Posterior vena cava (tissue), 2 donors: Measurements from ENCODE around the gene PRPH2. TPM values are rescaled to one million over a fixed set of nuclear protein-coding genes. Genes with fewer than 3 reads are reported as not detected.
"Not testable (repeated sequence)": the region's sequence is repeated elsewhere in the genome, so short reads cannot be mapped to it uniquely, and the experiment has no call there.

Experiments used
- DNase-seq: peaks from one replicate; pipeline ENCODE4 v3.0.0-alpha.2; 2020; ENCODE audit warnings: low spot score
- intact Hi-C, 2 donors: fragments of 100-400 bp; cut with DNase I; formaldehyde crosslinking; loops; one replicate each; pipeline versions ENCODE4 v1.14.1 to v1.14.2; 2022 to 2023
- total RNA-seq, 2 donors: library from RNA; stranded (reverse); fragmentation: NEBNext Ultra II Directional; extraction: Animal tissue kit (Norgen Biotek cat#: 25700); gene quantifications; one replicate each; pipeline ENCODE4 v1.2.1, GENCODE V29; 2021
- donor health status: DM: yes; HTN: yes; CAD: no.
- donor health status: DM: yes; HTN: yes; CAD: no.

PRPH2 gene
- total RNA-seq, 2 donors from 2014 or later: 1.00 to 2.2 TPM

DNA sequence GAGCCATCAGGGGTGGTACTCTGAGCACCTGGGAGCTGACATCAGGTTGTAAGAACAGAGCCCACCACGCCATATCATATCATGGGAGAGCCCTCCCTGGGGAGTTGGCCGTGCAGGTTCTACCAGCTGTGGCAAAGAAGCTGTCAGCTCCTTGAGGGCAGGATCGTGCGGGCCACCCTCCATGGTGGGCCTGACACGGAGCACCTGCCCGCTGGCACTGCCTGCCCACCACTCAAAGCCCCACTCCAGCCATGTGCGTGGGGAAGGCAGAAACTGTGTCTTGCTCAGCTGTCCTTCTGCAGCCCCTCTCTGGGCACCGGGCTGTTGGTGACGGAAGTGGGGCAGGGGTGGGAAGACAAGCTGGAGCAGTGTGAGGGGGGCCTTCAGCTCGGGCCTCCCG, 14.3 kb downstream of the PRPH2 start:
- DNase-seq: no peak
- intact Hi-C loops: no loop called here

- intact Hi-C loops: no loop called here
Observed at GRCh38 chr6:42707595-42707994, 14.8 kb downstream of the PRPH2 start.

DNA sequence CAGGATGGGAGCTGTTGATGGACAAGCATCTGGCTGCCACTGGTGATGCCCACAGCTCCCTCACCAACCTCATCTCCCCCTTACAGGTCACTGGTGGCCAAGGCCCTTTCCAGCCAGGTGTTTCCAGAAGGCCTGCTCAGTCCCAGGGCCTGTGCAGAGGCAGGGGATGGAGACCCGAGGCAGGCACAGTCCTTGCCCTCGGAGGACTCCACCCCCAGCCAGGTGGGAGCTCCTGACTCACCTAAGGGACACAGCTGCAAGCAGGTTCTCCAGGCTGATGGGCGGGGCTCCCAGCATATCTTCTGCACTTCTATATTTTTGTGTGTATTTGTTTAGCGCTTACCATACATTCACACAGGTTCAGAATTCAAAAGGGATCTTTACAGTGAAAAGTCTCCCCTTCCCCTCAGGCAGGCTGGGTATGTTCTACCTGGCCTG, 17.4 kb downstream of the PRPH2 start:
- DNase-seq: no peak
- intact Hi-C loops: no loop called here

More at GRCh38 chr6:42707595-42707994, 14.8 kb downstream of the PRPH2 start:
- DNase-seq: no peak

- no peak for DNase-seq
- intact Hi-C loops: no loop called here
Observed at GRCh38 chr6:42704251-42704936, 18.0 kb downstream of the PRPH2 start.

DNA sequence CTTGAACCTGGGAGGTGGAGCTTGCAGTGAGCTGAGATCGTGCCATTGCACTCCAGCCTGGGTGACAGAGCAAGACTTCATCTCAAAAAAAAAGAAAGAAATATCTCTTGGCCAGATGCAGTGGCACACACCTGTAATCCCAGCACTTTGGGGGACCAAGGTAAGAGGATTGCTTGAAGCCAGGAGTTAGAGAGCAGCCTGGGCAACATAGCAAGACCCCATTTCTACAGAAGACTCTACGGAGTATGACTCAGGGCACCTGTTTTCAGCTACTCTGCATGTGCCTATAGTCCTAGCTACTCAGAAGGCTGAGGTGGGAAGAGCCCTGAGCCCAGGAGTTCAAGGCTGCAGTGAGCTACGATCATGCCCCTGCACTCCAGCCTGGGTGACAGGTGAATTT, 19.6 kb downstream of the PRPH2 start:
- DNase-seq, intact Hi-C loops: not testable (repeated sequence)

GRCh38 chr6:42702200-42702599, 20.2 kb downstream of the PRPH2 start:
- no peak for DNase-seq
- intact Hi-C loops: no loop called here

- intact Hi-C loops: no loop called here
- DNase-seq: no peak
Observed at GRCh38 chr6:42698217-42698616, 24.2 kb downstream of the PRPH2 start.

GRCh38 chr6:42697268-42697655, 25.1 kb downstream of the PRPH2 start:
- DNase-seq: no peak
- intact Hi-C loops: no loop called here

GRCh38 chr6:42696526-42697267, 25.7 kb downstream of the PRPH2 start:
- DNase-seq: no peak
- intact Hi-C loops: no loop called here

DNA sequence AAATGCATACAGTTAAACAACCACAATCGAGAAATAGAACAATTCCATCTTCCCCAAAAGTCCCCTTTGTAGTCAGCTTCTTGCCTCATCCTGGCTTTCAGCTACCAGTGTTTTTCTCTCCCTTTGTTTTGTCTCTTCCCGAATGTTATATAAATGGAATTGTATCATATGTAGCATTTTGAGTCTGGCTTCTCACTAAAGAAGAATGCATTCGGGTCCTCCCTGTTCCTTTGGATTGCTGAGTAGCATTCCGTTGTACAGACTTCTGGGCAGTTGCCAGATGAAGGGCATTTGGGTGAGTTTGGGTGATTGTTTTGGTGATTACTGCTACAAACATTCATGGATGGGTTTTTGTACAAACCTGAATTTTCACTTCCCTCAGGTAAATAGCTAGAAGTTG, 27.8 kb downstream of the PRPH2 start:
- intact Hi-C loops: no loop called here
- DNase-seq: no peak

DNA sequence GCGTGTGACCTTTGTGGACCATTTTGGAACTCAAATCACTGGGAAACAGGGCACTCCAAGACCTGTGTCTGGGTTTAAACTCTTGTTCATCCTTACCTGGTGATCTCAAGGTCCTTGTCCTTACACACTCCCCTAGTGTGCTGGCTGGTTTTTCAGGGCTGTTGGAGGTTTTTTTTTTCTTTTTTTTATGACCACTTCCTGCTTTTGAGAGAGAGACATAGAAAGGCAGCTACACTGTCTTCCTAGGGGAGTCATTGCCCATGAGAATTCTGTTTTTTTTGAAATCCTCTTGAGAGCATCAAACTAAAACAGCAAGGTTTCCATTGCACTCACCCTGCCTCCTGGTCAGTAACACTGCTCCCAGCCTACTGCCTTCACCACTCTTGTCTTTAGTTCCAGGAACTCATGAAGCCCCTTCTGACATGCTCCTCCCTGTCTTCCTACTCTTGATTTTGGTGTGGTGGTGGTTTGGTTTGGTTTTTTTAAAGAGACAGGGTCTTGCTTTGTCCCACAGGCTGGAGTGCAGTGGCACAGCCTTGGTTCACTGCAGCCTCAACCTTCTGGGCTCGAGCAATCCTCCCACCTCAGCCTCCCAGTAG, 28.6 kb downstream of the PRPH2 start:
- intact Hi-C loops: no loop called here
- no peak for DNase-seq

DNA sequence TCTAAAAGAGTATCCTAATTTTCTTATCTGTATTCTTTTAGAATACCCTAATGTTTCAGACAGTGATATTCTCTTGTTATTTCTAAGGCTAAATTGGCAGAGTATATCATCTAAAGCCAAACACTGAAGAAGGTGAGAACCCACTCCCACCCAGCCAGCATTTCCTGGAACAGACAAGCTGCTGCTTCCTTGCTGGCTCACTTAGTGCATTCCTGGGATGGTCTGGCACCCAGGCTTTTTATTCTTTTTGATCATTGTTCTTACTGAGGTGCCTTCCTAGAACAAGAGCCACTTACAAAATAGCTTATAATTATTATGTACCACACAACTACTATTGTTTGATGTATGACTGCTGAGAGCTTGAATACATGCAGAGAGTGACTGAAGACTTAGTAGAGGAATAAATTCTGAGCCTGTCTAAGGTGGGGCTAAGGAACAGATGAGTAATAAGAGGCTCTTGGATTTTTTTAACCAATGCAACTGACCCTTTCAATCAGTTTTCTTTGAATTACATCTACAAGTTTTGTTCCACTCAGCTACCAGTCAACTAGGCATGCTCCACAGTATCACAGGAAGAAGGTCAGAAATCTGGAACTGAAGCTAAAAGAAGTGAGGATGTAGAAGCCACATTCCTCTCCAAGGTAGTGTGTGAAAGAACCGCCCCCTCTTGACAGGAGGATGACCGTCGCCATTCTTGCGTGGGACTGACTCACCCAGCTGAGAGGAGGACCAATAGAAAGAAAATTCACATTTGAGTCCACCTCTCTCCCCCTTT, 30.1 kb downstream of the PRPH2 start:
- no peak for DNase-seq
- intact Hi-C loops: no loop called here

GRCh38 chr6:42690872-42691271, 31.5 kb downstream of the PRPH2 start:
- DNase-seq: no peak
- intact Hi-C loops: no loop called here

DNA sequence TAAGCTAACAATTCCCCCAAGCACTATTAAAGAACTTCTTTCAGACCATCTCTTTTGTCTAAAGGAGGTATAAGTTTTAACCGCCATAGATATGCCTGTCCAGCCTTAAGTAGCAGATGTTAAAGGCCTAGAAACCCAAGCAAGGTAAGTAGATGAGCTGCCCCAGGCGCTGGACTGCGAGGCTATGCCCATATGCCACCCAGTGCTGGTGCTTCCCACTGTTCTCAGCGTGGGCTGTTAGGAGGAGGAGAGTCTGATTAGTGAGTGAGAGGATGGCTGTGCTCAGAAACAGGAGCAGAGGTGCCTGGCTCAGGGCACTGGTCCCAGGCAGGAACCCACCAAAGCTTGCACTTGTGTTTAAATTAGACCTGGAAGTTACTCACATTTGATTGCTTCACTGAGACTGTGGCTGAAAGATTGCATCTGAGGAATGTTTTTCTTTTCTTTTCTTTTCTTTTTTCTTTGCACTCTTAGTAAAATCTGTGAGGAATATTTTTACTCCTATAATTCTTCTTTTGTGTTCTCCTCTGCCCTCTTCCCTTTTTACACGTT, 32.2 kb downstream of the PRPH2 start:
- intact Hi-C loops: no loop called here

DNA sequence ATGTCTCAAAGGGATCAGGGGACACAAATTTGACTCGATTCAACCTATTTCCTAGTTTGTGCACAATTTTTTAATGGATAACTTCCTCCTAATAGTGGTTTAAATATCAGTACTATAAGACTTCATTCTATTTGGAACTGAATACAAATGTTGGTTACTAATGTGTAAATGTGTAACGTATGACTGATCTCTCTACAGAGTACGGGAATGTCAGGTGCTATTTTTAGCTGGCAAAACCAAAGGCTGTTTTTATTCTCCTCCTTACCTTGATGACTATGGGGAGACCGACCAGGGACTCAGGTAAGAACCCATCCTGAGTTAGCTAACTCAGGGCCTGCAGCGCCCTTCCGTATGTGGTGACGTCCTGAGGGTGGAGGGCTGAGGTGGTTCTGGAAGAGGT, 33.0 kb downstream of the PRPH2 start:
- intact Hi-C loops: no loop called here
- no peak for DNase-seq

More for the DNA sequence above, 32.2 kb downstream of the PRPH2 start:
- DNase-seq: no peak

GRCh38 chr6:42688281-42688680, 34.1 kb downstream of the PRPH2 start:
- no peak for DNase-seq
- intact Hi-C loops: no loop called here

- no peak for DNase-seq
- intact Hi-C loops: no loop called here
Observed at GRCh38 chr6:42679358-42679757, 43.0 kb downstream of the PRPH2 start.

GRCh38 chr6:42674780-42675179, 47.6 kb downstream of the PRPH2 start:
- no peak for DNase-seq
- intact Hi-C loops: no loop called here

DNA sequence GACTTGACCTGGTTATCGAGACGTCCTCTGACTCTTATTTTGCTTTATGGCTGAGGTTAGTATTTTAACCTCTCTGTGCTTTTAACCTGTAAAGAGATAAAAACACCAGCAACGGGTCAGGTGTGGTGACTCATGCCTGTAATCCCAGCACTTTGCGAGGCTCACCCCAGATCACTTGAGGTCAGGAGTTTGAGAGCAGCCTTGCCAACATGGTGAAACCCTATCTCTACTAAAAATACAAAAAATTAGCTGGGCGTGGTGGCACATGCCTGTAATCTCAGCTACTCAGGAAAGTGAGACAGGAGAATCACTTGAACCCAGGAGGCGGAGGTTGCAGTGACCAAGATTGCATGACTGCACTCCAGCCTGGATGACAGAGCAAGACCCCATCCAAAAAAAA, 48.0 kb downstream of the PRPH2 start:
- intact Hi-C loops, DNase-seq: not testable (repeated sequence)
